Measurements from ENCODE around the gene NR6A1.
"Not testable (repeated sequence)": the region's sequence is repeated elsewhere in the genome, so short reads cannot be mapped to it uniquely, and the experiment has no call there.

NR6A1 gene

GRCh38 chr9:124734741-124735083, 36.4 kb downstream of the NR6A1 start:
- not testable (repeated sequence) for FAIRE-seq; DNase-seq (ENCODE audit: insufficient read length, low spot score)

- DNase-seq (ENCODE audit: insufficient read length, low spot score): no peak
- no peak for FAIRE-seq
Observed at GRCh38 chr9:124733964-124734740, 37.0 kb downstream of the NR6A1 start.

GRCh38 chr9:124730772-124731171, 40.3 kb downstream of the NR6A1 start:
- DNase-seq (ENCODE audit: insufficient read length, low spot score) (no peak), FAIRE-seq (no peak)

- no peak for DNase-seq (ENCODE audit: insufficient read length, low spot score)
- no peak for FAIRE-seq
Observed at GRCh38 chr9:124726886-124727285, 44.2 kb downstream of the NR6A1 start.

- FAIRE-seq: no peak
- DNase-seq (ENCODE audit: insufficient read length, low spot score): no peak
Observed at GRCh38 chr9:124725068-124725452, 46.1 kb downstream of the NR6A1 start.

GRCh38 chr9:124724415-124725067, 46.6 kb downstream of the NR6A1 start:
- FAIRE-seq: no peak
- no peak for DNase-seq (ENCODE audit: insufficient read length, low spot score)

GRCh38 chr9:124723352-124723751, 47.8 kb downstream of the NR6A1 start:
- no peak for FAIRE-seq

GRCh38 chr9:124721109-124721906, 49.8 kb downstream of the NR6A1 start:
- no peak for FAIRE-seq

More at GRCh38 chr9:124723352-124723751, 47.8 kb downstream of the NR6A1 start:
- no peak for DNase-seq (ENCODE audit: insufficient read length, low spot score)

GRCh38 chr9:124720429-124721108, 50.5 kb downstream of the NR6A1 start:
- FAIRE-seq (no peak), DNase-seq (ENCODE audit: insufficient read length, low spot score) (no peak)

More at GRCh38 chr9:124721109-124721906, 49.8 kb downstream of the NR6A1 start:
- no peak for DNase-seq (ENCODE audit: insufficient read length, low spot score)

GRCh38 chr9:124718928-124719327, 52.2 kb downstream of the NR6A1 start:
- DNase-seq (ENCODE audit: insufficient read length, low spot score) (no peak), FAIRE-seq (no peak)

GRCh38 chr9:124717597-124717996, 53.5 kb downstream of the NR6A1 start:
- no peak for DNase-seq (ENCODE audit: insufficient read length, low spot score)
- FAIRE-seq: no peak

GRCh38 chr9:124716808-124717207, 54.3 kb downstream of the NR6A1 start:
- FAIRE-seq: no peak
- DNase-seq (ENCODE audit: insufficient read length, low spot score): no peak

GRCh38 chr9:124710766-124711165, 60.3 kb downstream of the NR6A1 start:
- DNase-seq (ENCODE audit: insufficient read length, low spot score) (no peak), FAIRE-seq (no peak)

GRCh38 chr9:124709292-124709690, 61.8 kb downstream of the NR6A1 start:
- FAIRE-seq (no peak), DNase-seq (ENCODE audit: insufficient read length, low spot score) (no peak)

- DNase-seq (ENCODE audit: insufficient read length, low spot score): no peak
- no peak for FAIRE-seq
Observed at GRCh38 chr9:124708633-124709291, 62.3 kb downstream of the NR6A1 start.

GRCh38 chr9:124708074-124708473, 63.0 kb downstream of the NR6A1 start:
- DNase-seq (ENCODE audit: insufficient read length, low spot score) (no peak), FAIRE-seq (no peak)

GRCh38 chr9:124707666-124708065, 63.4 kb downstream of the NR6A1 start:
- no peak for DNase-seq (ENCODE audit: insufficient read length, low spot score)
- FAIRE-seq: no peak

GRCh38 chr9:124706685-124707084, 64.4 kb downstream of the NR6A1 start:
- DNase-seq (ENCODE audit: insufficient read length, low spot score): no peak
- no peak for FAIRE-seq

GRCh38 chr9:124699575-124699974, 71.5 kb downstream of the NR6A1 start:
- FAIRE-seq: no peak
- no peak for DNase-seq (ENCODE audit: insufficient read length, low spot score)

GRCh38 chr9:124698265-124698664, 72.8 kb downstream of the NR6A1 start:
- DNase-seq (ENCODE audit: insufficient read length, low spot score): no peak
- no peak for FAIRE-seq

Data from HTR-8/SVneo (cell line).